Astrocyte of the spinal cord (primary cell): ENCODE measurements around the gene LATS1.

Experiments used
- DNase-seq: peaks from one replicate; pipeline ENCODE4 v3.0.0; 2011; ENCODE audit warnings: low read depth, low spot score
- H3K4me3 ChIP-seq: 2 replicates; pipeline ENCODE4 v1.5.1; 2011; ENCODE audit warnings: low read depth, mild to moderate bottlenecking, low read length, moderate library complexity
- CTCF ChIP-seq: IDR thresholded peaks from 2 replicates; pipeline ENCODE4 v1.5.1; 2012; ENCODE audit warnings: low read depth, mild to moderate bottlenecking, low read length, inconsistent platforms
- in situ Hi-C: cut with HindIII; loops from 2 replicates; pipeline ENCODE4 v1.10.0; 2017; ENCODE audit warnings: low sequenced_read_pairs

The LATS1 gene

GRCh38 chr6:149717588-149718458, at the start of gene LATS1:
TSS of gene LATS1 (minus strand) at chr6:149718101. CDS start at chr6:149702126, 15,975 bp downstream.
- peak; percentile 83 for DNase-seq
- in situ Hi-C loops = no loop called here
- H3K4me3 ChIP-seq = peak within 1 kb of the TSS; percentile 85
- TF ChIP-seq CTCF = no peak

DNA sequence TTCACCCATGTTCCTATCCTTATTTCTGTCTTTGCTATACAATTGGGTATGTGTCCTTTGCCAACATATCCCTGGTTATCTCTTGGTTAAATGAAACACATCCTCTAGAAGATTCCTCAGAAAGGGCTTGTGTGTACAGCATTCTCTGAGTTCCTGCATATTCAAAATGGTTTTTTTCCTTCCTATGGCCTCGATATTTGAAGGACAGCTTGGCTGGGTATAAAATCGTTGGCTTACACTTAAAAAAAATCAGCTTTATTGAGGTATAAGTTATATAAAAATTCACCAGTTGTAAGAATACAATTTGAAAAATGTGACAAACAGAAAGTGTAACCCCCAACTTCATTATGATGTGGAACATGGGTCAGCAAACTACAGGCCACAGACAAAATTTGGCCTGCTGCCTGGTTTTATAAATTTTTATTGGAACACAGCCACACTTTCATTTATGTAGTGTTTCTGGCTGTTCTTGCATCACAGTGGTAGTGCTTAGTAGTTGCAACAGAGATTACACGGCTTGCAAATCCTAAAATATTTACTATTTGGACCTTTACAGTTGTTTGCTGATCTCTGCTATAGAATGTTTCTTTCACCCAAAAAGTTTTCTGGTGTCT, 48.4 kb upstream of the LATS1 start:
- DNase-seq = peak; percentile 92
- TF ChIP-seq CTCF = no peak
- in situ Hi-C loops = no loop called here
- H3K4me3 ChIP-seq = no peak overlapping the region

DNA sequence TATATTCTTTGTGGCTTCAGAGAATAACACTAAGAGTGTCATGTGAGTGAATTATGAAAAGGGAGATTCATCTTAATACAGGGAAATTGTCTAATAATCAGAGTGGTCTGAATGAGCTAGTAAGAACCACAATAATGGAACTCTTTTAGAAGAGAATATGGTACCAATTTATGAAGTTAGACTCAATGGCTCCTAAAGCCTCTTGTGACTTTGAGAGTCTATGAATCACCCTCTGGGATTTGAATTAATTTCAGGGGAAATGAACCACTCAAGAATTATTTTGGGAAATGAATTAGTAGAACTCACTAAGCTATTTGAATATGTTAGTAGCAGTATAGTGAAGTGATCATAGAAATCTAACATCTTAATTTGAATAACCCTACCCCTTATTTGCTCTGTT, 46.0 kb upstream of the LATS1 start:
- no peak for TF ChIP-seq CTCF
- no peak for DNase-seq
- H3K4me3 ChIP-seq = no peak overlapping the region
- in situ Hi-C loops = no loop called here

DNA sequence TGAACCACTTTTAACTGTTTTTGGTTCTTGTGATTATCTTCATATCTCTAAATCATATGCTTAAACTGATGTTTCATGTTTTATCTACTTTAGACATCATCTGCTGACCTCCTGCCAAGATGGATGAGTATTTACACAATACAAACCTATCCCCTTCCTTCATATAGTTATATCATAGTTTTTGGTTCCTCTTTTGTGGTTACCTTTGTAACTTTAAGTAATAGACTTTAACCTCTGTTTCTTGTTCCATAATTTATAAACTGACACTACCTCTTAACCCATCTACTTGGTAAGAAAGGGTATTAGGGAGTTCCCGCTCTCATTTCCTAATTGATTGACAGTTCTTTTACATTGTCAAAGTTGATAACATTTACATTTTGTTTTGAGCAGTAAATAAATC, 43.5 kb upstream of the LATS1 start:
- in situ Hi-C loops = no loop called here
- no peak overlapping the region for H3K4me3 ChIP-seq
- no peak for TF ChIP-seq CTCF
- DNase-seq = no peak

GRCh38 chr6:149756261-149756636, 38.3 kb upstream of the LATS1 start:
- TF ChIP-seq CTCF = no peak
- no peak overlapping the region for H3K4me3 ChIP-seq
- DNase-seq = no peak
- in situ Hi-C loops = no loop called here

DNA sequence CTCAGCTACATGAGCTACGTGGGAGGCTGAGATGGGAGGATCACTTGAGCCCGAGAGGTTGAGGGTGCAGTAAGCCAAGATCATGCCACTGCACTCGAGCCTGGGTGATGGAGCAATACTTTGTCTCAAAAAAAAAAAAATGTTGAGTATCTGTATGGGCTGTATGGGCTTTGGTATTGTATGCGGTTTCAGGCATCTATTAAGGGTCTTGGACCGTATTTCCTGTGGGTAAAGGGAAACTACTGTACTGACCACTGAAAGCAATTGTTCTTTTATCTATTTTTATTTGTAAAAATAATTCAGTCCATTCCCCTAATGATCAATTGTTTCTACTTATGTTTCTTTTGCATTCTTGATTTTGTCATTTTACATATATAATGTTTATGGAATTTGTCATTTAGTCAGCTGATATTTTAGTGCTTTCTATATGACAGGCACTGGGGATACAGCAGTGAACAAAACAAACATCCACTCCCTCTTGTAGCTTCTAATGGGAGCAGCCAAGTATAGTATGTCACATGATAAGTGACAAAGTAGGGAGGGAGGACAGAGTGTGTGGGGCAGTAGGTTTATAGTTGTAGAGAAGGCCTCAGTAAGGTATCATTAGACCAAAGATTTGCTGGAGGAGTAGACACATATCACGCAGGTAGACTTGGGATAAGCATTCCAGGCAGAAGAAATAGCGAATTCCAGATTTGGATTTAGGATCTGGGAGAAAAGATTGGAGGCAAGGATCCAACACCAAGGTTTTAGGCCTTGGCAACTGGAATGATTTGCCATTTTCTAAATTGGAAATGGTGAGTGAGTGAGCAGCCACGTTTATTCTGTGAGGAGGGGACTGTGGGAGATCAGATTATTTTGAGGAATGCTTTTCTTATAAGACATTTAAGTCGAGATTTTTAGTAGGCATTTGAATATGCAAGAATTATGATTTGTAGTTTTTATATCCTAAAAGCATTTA, 37.7 kb upstream of the LATS1 start:
- in situ Hi-C loops = no loop called here

More for the DNA sequence above, 37.7 kb upstream of the LATS1 start:
- no peak overlapping the region for H3K4me3 ChIP-seq
- TF ChIP-seq CTCF = no peak
- no peak for DNase-seq
